Measurements from ENCODE around the gene PACSIN1. TPM values are rescaled to one million over a fixed set of nuclear protein-coding genes. Genes with fewer than 3 reads are reported as not detected.

The PACSIN1 gene
- total RNA-seq, 1 donor from 2014 or later: 3.4 TPM

DNA sequence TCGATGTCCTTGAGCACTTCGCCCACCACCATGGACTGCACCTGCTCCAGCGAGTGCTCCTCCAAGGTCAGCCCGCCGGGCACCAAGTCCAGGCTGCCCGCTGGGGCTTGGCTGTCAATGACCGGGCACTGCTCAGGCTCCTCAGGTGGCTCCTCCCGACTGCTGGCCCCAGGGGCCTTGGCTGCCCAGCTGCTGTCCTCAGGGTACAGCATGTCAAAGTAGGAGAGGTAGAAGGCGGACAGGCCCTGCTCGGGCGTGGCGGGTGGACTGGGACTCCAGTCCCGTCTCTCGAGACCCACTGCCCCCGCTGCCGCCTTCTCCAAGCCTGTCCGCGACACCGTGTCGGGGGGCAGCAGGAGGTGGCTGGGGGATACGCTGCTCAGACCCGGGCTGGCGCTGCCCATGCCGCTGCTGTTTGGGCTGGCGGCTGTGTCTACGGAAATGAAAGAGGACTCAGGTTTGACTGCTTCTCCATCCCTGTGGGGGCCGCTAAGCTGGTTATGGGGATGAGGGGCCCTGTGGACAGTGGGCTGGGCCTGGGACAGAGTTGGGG lies 78.3 kb downstream of the PACSIN1 start:
- no peak overlapping the region for H3K4me3 Mint-ChIP-seq
- H3K27ac Mint-ChIP-seq: no peak overlapping the region
- DNase-seq (ENCODE audit: extremely low spot score, unreplicated experiment): no peak
- no peaks in the 10 kb centered on the region for H3K36me3 Mint-ChIP-seq
- no peaks in the 10 kb centered on the region for H3K27me3 Mint-ChIP-seq
- TF ChIP-seq, protein P1, sequence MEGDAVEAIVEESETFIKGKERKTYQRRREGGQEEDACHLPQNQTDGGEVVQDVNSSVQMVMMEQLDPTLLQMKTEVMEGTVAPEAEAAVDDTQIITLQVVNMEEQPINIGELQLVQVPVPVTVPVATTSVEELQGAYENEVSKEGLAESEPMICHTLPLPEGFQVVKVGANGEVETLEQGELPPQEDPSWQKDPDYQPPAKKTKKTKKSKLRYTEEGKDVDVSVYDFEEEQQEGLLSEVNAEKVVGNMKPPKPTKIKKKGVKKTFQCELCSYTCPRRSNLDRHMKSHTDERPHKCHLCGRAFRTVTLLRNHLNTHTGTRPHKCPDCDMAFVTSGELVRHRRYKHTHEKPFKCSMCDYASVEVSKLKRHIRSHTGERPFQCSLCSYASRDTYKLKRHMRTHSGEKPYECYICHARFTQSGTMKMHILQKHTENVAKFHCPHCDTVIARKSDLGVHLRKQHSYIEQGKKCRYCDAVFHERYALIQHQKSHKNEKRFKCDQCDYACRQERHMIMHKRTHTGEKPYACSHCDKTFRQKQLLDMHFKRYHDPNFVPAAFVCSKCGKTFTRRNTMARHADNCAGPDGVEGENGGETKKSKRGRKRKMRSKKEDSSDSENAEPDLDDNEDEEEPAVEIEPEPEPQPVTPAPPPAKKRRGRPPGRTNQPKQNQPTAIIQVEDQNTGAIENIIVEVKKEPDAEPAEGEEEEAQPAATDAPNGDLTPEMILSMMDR (conservative IDR thresholded peaks at IDR 0.05): no peak
- H3K4me1 Mint-ChIP-seq (ENCODE audit: unreplicated experiment): peaks cover 6% of the 10 kb centered on the region
- no peaks in the 10 kb centered on the region for H3K9me3 Mint-ChIP-seq

DNA sequence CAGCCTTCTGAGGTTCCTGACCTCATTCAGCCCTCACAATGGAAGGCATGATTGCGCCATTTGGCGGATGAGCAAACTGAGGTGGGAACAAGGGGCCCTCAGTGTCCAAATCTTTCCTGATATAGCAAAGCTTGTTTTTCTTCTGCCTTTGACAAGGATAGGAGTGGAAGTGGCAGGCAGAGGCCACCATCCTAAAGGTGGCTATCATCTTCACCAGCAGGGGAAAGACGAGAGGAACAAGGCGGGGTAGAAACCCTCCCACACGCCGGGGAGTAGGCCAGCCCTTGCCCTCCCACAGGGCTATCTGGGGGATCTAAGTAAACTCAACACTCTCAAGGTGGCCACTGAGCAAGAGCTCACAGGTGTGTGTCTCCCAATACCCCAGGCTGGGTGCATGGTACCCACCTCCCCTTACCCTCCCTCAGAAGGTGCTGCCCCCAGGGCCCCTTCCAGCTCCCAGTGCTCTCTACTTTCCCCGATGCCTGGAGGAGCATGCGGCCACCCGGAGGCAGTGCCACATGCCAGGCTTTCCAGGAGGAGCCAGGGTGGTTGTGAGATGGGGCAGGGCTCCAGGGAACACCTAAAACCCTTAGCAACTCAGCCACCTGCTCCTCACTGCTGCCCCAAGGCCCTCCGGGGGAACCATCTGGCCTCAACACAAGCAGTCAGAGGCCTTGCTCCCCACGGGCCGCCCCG lies 79.0 kb downstream of the PACSIN1 start:
- Mint-ChIP-seq H3K27me3 (no peaks in the 10 kb centered on the region), H3K36me3 (no peaks in the 10 kb centered on the region), H3K9me3 (no peaks in the 10 kb centered on the region), H3K27ac (no peak overlapping the region), H3K4me1 (ENCODE audit: unreplicated experiment) (peaks cover 6% of the 10 kb centered on the region), H3K4me3 (no peak overlapping the region)
- TF ChIP-seq, protein P1 (conservative IDR thresholded peaks at IDR 0.05): no peak
- no peak for DNase-seq (ENCODE audit: extremely low spot score, unreplicated experiment)

DNA sequence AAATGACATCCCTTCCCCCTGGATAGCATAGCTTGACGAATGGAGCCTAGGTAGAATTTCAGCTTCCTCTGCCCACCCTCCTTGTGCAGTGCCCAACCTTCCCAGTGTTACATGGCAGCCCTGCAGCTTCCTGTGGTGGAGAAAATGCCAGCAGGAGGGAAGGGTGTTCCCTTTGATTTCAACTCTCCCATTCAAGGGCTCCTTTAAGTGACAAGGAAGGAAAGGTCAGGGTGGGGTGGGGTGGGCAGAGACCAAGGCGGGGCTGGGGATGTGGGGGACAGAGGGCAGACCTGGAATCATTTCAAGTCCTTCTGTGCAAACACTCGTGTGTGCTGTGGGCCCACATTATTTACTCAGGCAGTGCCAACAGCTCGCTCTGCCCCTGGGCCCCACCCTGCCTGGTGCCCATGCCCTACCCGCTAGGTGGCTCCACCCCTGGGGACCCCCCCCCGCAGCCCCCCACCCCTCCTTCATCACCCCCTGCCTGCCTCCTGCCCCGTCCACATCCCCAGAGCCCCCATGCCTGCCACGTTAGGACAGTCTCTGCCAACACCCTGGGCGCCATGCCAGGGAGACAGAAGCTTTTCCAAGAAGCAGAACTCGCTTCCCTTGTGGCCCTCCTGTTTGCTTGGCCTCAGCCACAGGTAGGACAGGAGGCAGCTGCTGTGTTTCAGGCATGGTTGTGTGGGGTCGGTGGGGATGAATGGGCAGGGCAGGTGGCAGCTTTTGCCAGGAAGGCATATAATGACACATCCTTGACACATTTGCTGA lies 80.9 kb downstream of the PACSIN1 start:
- Mint-ChIP-seq H3K4me3 (no peak overlapping the region), H3K27me3 (no peaks in the 10 kb centered on the region), H3K9me3 (no peaks in the 10 kb centered on the region), H3K27ac (no peak overlapping the region), H3K36me3 (no peaks in the 10 kb centered on the region), H3K4me1 (ENCODE audit: unreplicated experiment) (peaks cover 6% of the 10 kb centered on the region)
- no peak for DNase-seq (ENCODE audit: extremely low spot score, unreplicated experiment)
- TF ChIP-seq, protein P1 (conservative IDR thresholded peaks at IDR 0.05): no peak

DNA sequence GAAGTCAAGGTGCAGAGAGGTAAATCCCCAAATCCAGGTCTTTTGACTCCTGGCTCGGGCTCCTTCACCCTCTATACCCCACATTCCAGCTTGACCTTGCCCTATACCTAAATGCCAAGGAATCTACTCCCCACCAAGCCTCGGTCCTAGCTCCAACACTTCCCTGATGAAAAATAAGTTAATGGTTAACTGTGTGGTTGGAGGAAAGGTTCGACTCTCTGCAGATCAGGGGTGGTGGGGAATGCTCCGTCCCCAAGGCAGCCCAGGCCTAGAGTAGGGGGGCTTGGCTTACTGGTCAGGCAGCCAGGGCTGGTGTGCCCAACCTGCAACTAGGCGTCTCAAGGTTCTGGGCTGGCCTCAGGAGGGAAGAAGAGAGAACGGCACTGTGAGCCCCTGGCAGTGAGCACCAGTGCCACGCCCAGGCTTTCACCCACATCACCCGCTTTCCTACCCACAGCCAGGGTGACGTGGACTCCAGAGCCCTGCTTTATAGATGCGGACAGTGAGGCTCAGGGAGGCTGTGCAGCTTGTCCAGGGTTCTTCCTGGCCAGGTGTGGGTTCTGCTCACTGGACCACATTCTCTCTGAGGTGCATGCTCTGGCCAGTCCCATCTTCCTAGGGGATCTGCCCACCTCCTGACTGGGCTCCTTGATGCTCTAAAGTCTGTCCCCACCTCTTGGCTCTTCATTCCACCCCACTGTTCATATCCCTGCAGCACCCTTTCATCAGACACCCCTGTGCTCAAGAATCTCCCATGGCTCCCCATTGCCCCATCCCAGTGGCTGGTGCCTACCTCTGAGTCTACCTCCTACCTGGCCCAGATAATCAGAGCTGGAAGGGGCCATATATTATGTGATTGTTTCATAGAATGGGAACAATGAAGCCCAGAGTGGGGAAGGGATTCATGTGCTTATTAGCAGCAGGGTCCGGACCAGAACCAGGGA lies 82.1 kb downstream of the PACSIN1 start:
- no peaks in the 10 kb centered on the region for H3K9me3 Mint-ChIP-seq
- no peaks in the 10 kb centered on the region for H3K36me3 Mint-ChIP-seq
- no peak for DNase-seq (ENCODE audit: extremely low spot score, unreplicated experiment)
- H3K27me3 Mint-ChIP-seq: peaks cover 3% of the 10 kb centered on the region
- H3K27ac Mint-ChIP-seq: no peak overlapping the region
- H3K4me1 Mint-ChIP-seq (ENCODE audit: unreplicated experiment): peaks cover 12% of the 10 kb centered on the region
- TF ChIP-seq, protein P1 (conservative IDR thresholded peaks at IDR 0.05): no peak
- no peak overlapping the region for H3K4me3 Mint-ChIP-seq
